HAP-1 (cell line): ENCODE results near the gene PGLYRP3.
A peak's percentile ranks its signal among the peaks of the same experiment; 100 is the strongest.

Experiments
- DNase-seq, 2 experiments: peaks; one replicate each; pipeline ENCODE4 v3.0.0-alpha.2; 2016 to 2020; ENCODE audit warnings: low spot score in 2 of 2
- H3K27me3 ChIP-seq: fragments of 250-450 bp; sonication (Bioruptor Pico); 2 replicates; pipeline ENCODE4 v1.5.1; 2020; ENCODE audit warnings: low read depth, mild to moderate bottlenecking, moderate library complexity
- H3K36me3 ChIP-seq: fragments of 250-450 bp; sonication (Bioruptor Pico); replicated peaks from 2 replicates; pipeline ENCODE4 v1.5.1; 2020; ENCODE audit warnings: mild to moderate bottlenecking
- H3K4me1 ChIP-seq: fragments of 250-450 bp; sonication (Bioruptor Pico); 2 replicates; pipeline ENCODE4 v1.5.1; 2020; ENCODE audit warnings: mild to moderate bottlenecking
- H3K4me3 ChIP-seq: fragments of 250-450 bp; sonication (Bioruptor Pico); 2 replicates; pipeline ENCODE4 v1.5.1; 2020; ENCODE audit warnings: mild to moderate bottlenecking, moderate library complexity
- H3K9me3 ChIP-seq: fragments of 250-450 bp; sonication (Bioruptor Pico); 2 replicates; pipeline ENCODE4 v1.5.1; 2020; ENCODE audit warnings: mild to moderate bottlenecking, moderate library complexity
- in situ Hi-C: fragments of 300-500 bp; cut with MboI; formaldehyde crosslinking; loops from 3 replicates; pipeline ENCODE4 v1.14.3; 2020; ENCODE audit warnings: low sequenced_read_pairs, inconsistent platforms, mixed read lengths

Gene PGLYRP3

GRCh38 chr1:153312570-153313186, at the start of gene PGLYRP3:
PGLYRP3 (minus strand) TSS chr1:153312952; CDS start chr1:153310665, 2,287 bp downstream.
- no peak for DNase-seq
- no peaks in the 10 kb centered on the region for H3K27me3 ChIP-seq
- no peaks in the 10 kb centered on the region for H3K4me1 ChIP-seq
- H3K9me3 ChIP-seq, result no peaks in the 10 kb centered on the region
- in situ Hi-C loops, result no loop called here
- no peaks in the 10 kb centered on the region for H3K36me3 ChIP-seq
- H3K4me3 ChIP-seq, result no peak within 1 kb of the TSS

- no peak for DNase-seq
- H3K36me3 ChIP-seq, result no peaks in the 10 kb centered on the region
- H3K4me1 ChIP-seq, result no peaks in the 10 kb centered on the region
- H3K27me3 ChIP-seq, result peaks cover 4% of the 10 kb centered on the region; the same call in 1 of the 2 replicates
- H3K9me3 ChIP-seq, result no peaks in the 10 kb centered on the region
- in situ Hi-C loops, result loop anchor here (25.0 kb wide), 1 partner anchor 400 kb away; no protein-coding TSS in a partner anchor
- no peak overlapping the region for H3K4me3 ChIP-seq
These were observed 49.5 kb upstream of the PGLYRP3 start for GRCh38 chr1:153362187-153362775.

- no peak overlapping the region for H3K4me3 ChIP-seq
- peaks cover 9% of the 10 kb centered on the region; the same call in 1 of the 2 replicates for H3K27me3 ChIP-seq
- H3K4me1 ChIP-seq, result no peaks in the 10 kb centered on the region
- H3K9me3 ChIP-seq, result no peaks in the 10 kb centered on the region
- in situ Hi-C loops, result loop anchor here (25.0 kb wide), 1 partner anchor 401 kb away; no protein-coding TSS in a partner anchor
- no peak for DNase-seq
- H3K36me3 ChIP-seq, result no peaks in the 10 kb centered on the region
These were observed 48.8 kb upstream of the PGLYRP3 start for GRCh38 chr1:153361480-153362109.

GRCh38 chr1:153360592-153361479, 48.1 kb upstream of the PGLYRP3 start:
- no peak overlapping the region for H3K4me3 ChIP-seq
- H3K9me3 ChIP-seq, result no peaks in the 10 kb centered on the region
- in situ Hi-C loops, result loop anchor here (25.0 kb wide), 1 partner anchor 401 kb away; no protein-coding TSS in a partner anchor
- H3K36me3 ChIP-seq, result no peaks in the 10 kb centered on the region
- DNase-seq, result no peak
- peaks cover 9% of the 10 kb centered on the region; the same call in 1 of the 2 replicates for H3K27me3 ChIP-seq
- no peaks in the 10 kb centered on the region for H3K4me1 ChIP-seq

GRCh38 chr1:153360190-153360589, 47.4 kb upstream of the PGLYRP3 start:
- H3K27me3 ChIP-seq, result peaks cover 9% of the 10 kb centered on the region; the same call in 1 of the 2 replicates
- H3K36me3 ChIP-seq, result no peaks in the 10 kb centered on the region
- H3K9me3 ChIP-seq, result no peaks in the 10 kb centered on the region
- in situ Hi-C loops, result loop anchor here (25.0 kb wide), 1 partner anchor 402 kb away; no protein-coding TSS in a partner anchor
- H3K4me1 ChIP-seq, result no peaks in the 10 kb centered on the region
- no peak overlapping the region for H3K4me3 ChIP-seq
- no peak for DNase-seq

- Histone ChIP-seq H3K4me3 (no peak overlapping the region), H3K27me3 (peaks cover 9% of the 10 kb centered on the region; the same call in 1 of the 2 replicates), H3K4me1 (no peaks in the 10 kb centered on the region), H3K9me3 (no peaks in the 10 kb centered on the region), H3K36me3 (no peaks in the 10 kb centered on the region)
- no peak for DNase-seq
- in situ Hi-C loops, result loop anchor here (5.0 to 25.0 kb wide), 3 partner anchors 143 to 403 kb away; partner anchors contain the start of gene S100A2
These were observed 46.5 kb upstream of the PGLYRP3 start for GRCh38 chr1:153359241-153359640.

GRCh38 chr1:153358691-153358975, 45.9 kb upstream of the PGLYRP3 start:
- H3K4me1 ChIP-seq, result no peaks in the 10 kb centered on the region
- H3K27me3 ChIP-seq, result peaks cover 9% of the 10 kb centered on the region; the same call in 1 of the 2 replicates
- H3K4me3 ChIP-seq, result no peak overlapping the region
- in situ Hi-C loops, result loop anchor here (5.0 to 25.0 kb wide), 3 partner anchors 144 to 404 kb away; partner anchors contain the start of gene S100A2
- no peaks in the 10 kb centered on the region for H3K36me3 ChIP-seq
- DNase-seq, result no peak
- H3K9me3 ChIP-seq, result no peaks in the 10 kb centered on the region

- peaks cover 9% of the 10 kb centered on the region; the same call in 1 of the 2 replicates for H3K27me3 ChIP-seq
- no peak for DNase-seq
- H3K4me1 ChIP-seq, result no peaks in the 10 kb centered on the region
- in situ Hi-C loops, result loop anchor here (5.0 to 25.0 kb wide), 3 partner anchors 144 to 404 kb away; partner anchors contain the start of gene S100A2
- H3K36me3 ChIP-seq, result no peaks in the 10 kb centered on the region
- H3K9me3 ChIP-seq, result no peaks in the 10 kb centered on the region
- H3K4me3 ChIP-seq, result no peak within 1 kb of the TSS
These were observed 45.3 kb upstream of the PGLYRP3 start, which contains the start of gene S100A9 for GRCh38 chr1:153357853-153358690. S100A9 (plus strand) TSS chr1:153357854; CDS start chr1:153358284, 430 bp downstream.

GRCh38 chr1:153357076-153357852, 44.5 kb upstream of the PGLYRP3 start:
- no peaks in the 10 kb centered on the region for H3K36me3 ChIP-seq
- H3K27me3 ChIP-seq, result peaks cover 9% of the 10 kb centered on the region; the same call in 1 of the 2 replicates
- H3K4me1 ChIP-seq, result no peaks in the 10 kb centered on the region
- in situ Hi-C loops, result loop anchor here (5.0 to 25.0 kb wide), 3 partner anchors 145 to 405 kb away; partner anchors contain the start of gene S100A2
- no peak for DNase-seq
- no peaks in the 10 kb centered on the region for H3K9me3 ChIP-seq
- H3K4me3 ChIP-seq, result no peak overlapping the region

- Histone ChIP-seq H3K4me1 (no peaks in the 10 kb centered on the region), H3K27me3 (peaks cover 9% of the 10 kb centered on the region; the same call in 1 of the 2 replicates), H3K4me3 (no peak overlapping the region), H3K36me3 (no peaks in the 10 kb centered on the region), H3K9me3 (no peaks in the 10 kb centered on the region)
- in situ Hi-C loops, result loop anchor here (5.0 to 25.0 kb wide), 3 partner anchors 146 to 406 kb away; partner anchors contain the start of gene S100A2
- no peak for DNase-seq
These were observed 43.8 kb upstream of the PGLYRP3 start for GRCh38 chr1:153356392-153357075.

- Histone ChIP-seq H3K4me3 (no peak overlapping the region), H3K4me1 (no peaks in the 10 kb centered on the region), H3K9me3 (no peaks in the 10 kb centered on the region), H3K27me3 (peaks cover 16% of the 10 kb centered on the region), H3K36me3 (no peaks in the 10 kb centered on the region)
- peak; percentile 36 to 66 for DNase-seq
- in situ Hi-C loops, result loop anchor here (5.0 to 25.0 kb wide), 3 partner anchors 147 to 407 kb away; partner anchors contain the start of gene S100A2
These were observed 42.8 kb upstream of the PGLYRP3 start for GRCh38 chr1:153355445-153356071.
